Activated CD8-positive, alpha-beta memory T cell treated with anti-CD3 and anti-CD28 coated beads, Interleukin-2, amount 50 U/mL, for 1 hour (primary cell): ENCODE data around the gene KIF4A.
"Not testable (repeated sequence)": the region's sequence is repeated elsewhere in the genome, so short reads cannot be mapped to it uniquely, and the experiment has no call there.

Source experiments
- DNase-seq: peaks from one replicate; pipeline ENCODE4 v3.0.0-alpha.2; 2020; ENCODE audit errors: extremely low read depth

KIF4A gene, protein sequence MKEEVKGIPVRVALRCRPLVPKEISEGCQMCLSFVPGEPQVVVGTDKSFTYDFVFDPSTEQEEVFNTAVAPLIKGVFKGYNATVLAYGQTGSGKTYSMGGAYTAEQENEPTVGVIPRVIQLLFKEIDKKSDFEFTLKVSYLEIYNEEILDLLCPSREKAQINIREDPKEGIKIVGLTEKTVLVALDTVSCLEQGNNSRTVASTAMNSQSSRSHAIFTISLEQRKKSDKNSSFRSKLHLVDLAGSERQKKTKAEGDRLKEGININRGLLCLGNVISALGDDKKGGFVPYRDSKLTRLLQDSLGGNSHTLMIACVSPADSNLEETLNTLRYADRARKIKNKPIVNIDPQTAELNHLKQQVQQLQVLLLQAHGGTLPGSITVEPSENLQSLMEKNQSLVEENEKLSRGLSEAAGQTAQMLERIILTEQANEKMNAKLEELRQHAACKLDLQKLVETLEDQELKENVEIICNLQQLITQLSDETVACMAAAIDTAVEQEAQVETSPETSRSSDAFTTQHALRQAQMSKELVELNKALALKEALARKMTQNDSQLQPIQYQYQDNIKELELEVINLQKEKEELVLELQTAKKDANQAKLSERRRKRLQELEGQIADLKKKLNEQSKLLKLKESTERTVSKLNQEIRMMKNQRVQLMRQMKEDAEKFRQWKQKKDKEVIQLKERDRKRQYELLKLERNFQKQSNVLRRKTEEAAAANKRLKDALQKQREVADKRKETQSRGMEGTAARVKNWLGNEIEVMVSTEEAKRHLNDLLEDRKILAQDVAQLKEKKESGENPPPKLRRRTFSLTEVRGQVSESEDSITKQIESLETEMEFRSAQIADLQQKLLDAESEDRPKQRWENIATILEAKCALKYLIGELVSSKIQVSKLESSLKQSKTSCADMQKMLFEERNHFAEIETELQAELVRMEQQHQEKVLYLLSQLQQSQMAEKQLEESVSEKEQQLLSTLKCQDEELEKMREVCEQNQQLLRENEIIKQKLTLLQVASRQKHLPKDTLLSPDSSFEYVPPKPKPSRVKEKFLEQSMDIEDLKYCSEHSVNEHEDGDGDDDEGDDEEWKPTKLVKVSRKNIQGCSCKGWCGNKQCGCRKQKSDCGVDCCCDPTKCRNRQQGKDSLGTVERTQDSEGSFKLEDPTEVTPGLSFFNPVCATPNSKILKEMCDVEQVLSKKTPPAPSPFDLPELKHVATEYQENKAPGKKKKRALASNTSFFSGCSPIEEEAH

DNA sequence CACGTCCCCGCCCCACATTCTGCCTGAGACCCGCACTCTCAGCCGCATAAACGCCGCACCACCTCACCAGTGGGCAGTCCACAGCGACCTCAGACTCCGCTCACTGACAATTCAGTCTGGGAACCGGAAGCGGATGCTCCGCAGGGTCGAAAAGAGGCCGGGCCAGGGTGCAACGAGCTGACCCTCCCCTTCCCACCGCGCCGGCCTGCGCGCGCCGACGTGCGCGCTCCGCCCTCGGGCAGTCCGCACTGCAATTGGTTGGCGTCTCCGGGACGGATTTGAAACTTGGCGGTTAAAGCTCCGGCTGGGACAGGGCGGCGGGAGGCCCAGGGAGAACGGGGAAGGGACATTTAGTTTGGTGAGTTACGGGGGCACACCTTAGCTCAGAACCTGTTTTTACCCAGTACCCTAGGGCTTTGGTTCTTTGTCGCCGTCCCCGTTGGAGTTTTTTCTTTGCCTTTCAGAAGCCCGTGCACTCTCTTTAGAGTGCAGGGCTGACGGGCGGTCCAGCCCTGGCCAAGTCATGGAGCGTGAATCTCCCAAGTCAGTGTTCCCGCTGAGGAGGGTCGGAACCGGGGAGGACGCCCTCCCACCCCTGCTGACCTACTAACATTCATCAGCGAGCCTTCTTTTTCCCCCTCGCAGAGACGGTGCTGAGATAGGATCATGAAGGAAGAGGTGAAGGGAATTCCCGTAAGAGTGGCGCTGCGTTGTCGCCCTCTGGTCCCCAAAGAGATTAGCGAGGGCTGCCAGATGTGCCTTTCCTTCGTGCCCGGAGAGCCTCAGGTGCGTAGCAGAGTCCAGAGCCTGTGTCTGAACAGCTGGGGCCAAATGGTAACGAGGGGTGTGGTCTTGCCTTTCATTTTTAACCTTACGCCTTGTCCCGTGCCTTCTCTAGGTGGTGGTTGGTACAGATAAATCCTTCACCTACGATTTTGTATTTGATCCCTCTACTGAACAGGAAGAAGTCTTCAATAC is at the start of gene KIF4A, which contains the start of gene PDZD11:
Gene KIF4A (plus strand): TSS at position 312 of the 978 bp plus-strand sequence. CDS start 355 bp downstream, at position 667.
Gene PDZD11 (minus strand): TSS at position 135 of the 978 bp plus-strand sequence. CDS start 586 bp downstream, outside the sequence.
- peak; percentile 16 for DNase-seq

DNA sequence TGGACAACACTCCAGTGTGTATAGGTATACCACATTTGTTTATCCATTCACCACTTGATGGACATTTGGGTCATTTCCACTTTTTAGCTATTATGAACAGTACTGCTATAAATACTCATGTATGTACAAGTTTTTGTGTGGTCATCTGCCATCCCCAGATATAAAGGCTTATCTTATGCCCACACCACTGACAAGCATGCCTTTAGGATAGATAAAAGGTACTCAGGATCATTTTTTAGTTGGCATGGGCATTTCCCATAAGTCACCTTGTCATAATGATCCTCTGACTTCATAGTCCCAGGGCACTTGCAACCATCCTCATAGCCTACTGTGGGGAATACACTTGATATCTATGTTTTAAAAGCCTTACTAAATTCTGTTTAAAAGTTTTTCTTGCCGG is 49.2 kb upstream of the KIF4A start:
- no peak for DNase-seq

DNA sequence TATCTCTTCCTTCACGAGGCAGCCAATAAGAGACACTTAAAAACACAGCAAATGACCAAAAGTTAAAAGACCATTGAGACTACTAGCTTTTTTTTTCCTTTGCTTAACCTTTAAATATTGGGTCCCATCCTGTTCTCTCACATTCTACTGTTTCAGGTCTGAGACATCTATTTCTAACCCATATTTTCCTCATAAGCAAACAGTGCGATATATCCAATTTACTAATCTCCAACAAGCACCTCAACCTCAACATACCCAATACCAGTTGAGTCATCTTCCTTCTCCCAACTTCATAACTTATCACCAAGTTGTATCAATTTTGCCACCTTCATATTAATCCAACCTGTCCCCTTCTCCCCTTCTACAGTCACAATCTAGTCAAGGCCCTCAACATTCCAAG is 48.4 kb upstream of the KIF4A start:
- no peak for DNase-seq

DNA sequence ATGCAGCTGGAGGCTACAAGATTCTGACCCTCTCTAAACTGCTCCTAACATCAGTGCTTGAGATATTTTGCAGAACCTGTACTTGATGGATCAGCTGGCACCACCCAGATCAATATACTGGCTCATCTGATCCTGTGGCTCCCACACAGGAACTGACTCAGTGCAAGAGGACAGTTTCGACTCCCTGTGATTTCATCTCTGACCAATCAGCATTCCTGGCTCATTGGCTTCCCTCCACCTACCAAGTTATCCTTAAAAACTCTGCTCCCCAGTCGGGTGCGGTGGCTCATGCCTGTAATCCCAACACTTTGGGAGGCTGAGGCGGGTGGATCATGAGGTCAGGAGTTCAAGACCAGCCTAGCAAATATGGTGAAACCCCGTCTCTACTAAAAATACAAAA is 46.3 kb upstream of the KIF4A start:
- not testable (repeated sequence) for DNase-seq

DNA sequence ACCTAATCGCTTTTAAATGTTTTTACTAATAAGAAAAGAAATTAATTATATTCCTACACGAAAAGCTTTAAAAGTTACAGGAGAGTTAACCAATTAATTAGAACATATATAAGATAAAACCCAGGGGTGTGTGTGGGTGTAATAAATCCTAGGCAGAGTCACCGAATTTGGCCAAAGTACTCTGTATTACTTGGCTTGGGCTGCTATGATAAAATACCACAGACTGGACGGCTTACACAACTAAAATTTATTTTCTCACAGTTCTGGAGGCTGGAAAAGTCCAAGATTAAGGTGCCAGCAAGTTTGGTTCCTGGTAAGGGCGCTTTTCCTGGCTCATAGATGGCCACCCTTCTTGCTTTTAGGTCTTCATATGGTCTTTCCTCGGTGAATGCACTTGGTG is 45.0 kb upstream of the KIF4A start:
- DNase-seq, result no peak

DNA sequence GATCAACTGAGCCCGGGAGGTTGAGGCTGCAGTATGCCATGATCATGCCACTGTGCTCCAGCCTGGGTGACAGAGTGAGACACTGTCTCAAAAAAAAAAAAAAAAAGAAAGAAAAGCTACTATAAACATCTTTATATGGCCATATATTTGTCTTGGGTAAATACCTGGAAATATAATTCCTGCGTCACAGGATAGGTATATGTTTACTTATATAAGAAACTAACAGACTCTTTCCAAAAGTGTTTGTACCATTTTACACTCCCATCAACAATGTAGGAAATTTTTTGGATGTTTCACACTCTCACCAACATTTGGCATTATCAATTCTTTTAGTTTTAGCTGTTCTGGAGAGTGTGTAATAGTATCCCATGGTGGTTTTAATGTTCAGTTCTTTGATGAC is 42.7 kb upstream of the KIF4A start:
- DNase-seq, result no peak

DNA sequence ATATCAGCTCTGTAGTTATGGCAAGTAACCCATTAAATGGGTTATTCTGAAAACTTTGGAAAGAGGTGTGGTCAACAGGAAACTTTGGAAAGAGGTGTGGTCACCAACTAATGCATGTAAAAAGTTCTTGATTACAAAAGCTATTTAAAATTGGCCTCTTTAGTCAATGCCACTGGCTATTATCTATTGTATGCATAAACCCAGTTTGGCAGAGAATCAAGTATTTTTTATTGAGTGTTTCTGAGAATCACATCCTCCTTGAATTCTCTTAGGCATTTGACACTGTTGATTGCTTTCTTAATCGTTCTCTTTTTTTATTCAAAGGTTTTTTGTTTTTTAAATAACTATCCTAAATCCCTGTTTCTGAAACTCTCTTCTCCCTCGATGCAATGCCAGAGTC is 37.4 kb upstream of the KIF4A start:
- DNase-seq, result no peak

DNA sequence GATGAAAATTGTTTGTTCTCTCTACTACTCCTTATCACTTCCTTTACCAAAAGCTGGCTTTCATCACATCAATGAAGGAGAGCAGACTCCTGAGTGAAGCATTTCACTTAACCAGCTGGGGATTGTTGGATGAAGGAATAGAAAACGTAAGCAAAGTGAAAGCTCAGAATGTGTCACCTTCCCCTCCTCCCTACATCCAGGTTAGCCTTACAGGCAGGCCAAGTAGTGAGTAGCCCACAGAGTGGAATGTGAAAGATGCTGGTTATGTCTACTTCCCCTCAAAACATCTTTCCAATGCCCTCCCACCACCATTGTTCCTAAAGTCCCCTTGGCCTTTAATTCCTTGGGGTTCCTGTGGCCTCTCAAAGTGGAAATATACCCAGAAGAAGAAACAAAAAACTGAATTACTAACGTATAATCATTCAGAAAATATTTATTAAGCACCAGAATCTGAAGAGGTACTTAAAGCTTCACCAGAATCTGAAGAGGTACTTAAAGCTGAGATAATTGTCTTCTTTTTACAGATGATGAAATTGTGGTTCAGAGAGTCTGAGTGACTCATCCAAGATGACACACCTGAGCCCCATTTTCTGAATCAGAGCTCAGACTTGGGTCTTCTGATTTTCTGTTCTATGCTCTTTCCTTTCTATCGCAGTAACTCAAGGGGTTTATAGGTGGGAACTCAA is 36.4 kb upstream of the KIF4A start:
- no peak for DNase-seq

DNA sequence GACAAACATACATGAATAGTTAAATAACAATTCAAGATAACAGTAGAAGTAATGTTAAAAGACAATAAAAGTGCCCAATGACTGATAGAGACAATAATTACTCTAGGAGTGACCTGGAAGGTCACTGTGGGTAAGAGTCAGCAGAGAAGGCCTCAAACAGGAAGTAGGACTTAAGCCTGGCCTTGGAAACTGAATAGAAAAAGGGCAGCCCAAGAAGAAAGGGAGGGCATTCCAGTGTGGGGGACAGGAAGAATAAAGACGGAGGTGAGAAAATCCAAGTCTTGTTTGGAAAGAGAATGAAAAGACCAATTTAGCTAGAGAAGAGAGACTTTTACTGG is 35.9 kb upstream of the KIF4A start:
- DNase-seq, result no peak

DNA sequence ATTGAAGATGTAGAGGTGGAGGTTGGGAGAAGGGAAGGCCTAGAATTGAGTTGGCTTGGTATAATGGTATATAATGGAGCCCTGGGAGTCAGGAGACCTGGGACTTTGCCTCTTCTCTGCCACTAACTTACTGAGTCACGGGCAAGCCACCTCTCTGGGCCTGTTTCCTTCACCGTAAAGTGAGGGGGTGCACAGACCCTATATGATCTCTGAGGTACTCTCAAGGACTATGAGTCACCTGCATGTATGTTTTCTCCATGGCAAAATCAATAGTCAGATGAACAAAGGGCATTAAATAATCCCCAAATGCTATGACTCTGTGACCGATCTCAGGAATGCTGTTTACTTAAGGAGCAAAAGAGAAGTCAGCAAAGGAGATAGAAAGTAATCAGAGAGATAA is 35.0 kb upstream of the KIF4A start:
- no peak for DNase-seq

DNA sequence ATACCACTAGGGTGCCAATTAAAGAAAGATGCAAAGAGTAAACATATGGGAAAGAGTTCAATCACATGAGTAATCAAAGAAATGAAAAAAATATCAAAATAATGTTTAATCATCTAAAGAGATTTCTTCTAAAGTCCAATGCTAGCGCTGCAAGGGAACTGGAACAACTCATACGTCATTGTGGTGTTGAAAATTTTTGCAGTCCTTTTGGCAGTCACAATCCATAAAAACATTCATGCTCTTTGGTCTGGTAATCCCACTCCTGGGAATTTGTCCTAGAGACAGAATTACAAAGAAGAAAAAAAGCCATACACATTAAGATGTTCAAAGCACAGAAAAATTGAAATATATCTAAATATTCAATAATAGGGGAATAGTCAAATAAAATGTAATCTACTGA is 34.5 kb upstream of the KIF4A start:
- DNase-seq, result no peak

DNA sequence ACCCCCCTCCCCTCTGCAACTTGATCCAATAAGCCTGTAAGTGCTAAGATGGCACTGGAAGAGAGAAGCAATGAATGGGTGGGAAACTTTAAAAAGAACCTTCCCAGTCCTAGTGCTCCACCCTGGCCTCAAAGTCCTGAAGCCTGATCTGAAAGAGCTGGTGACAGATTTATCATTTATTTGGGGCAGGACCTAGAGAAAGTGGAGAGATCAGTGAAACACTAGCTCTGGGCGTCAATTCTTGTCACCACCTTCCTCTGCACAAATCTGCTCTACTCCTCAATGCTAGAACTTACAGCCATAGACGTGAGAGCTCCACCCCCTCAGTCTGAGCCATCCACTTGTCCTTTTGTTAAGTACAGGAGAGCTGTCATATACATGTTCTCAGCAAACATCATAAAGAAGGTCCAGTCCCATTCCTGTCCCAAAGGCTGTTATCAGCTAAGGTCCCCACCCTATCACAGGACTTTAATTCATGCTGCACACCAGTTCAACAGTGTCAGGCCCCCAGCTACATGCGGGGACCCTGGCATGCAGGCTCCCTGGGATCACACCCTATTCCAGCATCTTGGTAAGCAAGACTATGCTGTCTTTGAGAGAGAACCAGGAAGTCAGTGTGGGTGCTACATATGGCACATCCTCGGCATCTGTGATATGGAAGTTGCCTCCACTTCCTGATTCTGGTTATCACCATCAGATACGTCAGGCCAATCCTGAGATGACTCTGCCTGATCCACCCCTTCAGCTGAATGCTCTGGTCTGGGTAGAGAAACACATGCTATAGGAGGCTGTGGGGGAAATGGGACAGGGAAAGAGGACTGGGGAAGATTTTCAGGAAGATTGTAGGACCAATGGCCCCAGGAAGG is 32.2 kb upstream of the KIF4A start:
- no peak for DNase-seq

DNA sequence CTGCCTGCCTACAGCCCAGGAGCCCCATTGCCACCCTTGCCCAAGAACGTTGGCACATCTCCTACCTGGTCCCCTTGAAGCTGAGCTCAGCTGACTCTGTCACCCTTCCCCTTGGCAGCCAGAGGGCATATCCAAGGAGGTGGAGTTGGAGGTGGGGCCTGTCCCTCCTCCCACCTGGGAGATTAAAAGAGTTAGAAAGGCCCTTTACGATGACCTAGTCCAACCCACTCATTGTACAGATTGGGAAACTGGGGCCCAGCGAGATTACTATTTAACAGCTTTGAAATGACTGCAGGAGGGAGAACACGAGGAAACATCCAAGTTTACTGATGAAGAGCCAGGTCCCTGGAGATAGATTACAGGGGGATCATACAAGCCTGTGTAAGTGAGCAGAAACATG is 29.8 kb upstream of the KIF4A start, which contains the start of gene P2RY4:
Gene P2RY4 (minus strand): TSS at position 101 of the 400 bp plus-strand sequence. CDS start 580 bp downstream, outside the sequence.
- DNase-seq, result no peak

DNA sequence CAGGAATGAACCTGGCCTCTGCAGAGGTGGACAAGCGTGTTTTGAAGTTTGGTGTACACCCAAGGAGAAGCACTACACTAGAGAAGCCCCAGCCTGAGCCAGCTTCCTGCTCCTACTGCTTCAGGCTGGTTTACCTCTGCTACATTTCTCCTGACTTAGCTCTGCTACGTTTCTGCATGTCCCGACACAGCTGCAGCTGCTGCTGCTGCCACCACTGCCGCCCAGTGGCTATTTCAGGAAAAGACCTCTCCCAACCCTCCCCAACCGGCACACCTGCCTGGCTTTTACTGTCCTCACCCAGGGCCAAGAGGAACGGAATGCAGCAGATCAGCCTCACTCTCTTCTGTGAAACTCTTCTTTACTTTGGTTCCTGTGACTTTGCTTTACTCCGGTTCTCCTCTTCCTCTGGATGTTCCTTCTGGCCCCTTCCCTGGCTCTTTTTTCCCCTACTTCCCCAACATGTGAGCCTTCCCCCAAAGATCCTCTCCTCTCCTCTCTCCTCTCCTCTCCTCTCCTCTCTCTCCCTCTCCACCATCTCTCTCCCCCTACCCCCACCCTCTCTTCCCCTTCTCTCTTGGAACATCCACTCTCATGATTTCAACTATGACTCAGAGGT is 26.8 kb upstream of the KIF4A start:
- DNase-seq, result no peak

DNA sequence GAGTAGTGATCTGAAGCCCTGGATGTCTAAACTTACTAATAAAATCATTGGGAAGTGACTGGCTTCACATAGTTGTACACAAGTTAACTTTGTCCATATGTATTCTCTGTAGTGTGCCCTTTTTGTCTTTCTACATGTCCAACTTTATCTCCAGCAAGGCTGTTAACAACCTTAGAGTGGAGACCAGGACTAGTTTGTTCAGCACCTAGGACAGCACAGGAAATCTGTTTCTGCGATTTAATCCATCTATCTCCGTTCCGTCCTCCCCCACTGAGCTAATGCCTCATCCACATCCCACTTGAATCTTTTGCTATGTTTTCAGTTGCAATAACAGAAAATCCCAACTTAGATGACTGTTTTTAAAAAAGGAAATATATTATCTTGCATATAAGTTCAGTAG is 25.1 kb upstream of the KIF4A start:
- no peak for DNase-seq

DNA sequence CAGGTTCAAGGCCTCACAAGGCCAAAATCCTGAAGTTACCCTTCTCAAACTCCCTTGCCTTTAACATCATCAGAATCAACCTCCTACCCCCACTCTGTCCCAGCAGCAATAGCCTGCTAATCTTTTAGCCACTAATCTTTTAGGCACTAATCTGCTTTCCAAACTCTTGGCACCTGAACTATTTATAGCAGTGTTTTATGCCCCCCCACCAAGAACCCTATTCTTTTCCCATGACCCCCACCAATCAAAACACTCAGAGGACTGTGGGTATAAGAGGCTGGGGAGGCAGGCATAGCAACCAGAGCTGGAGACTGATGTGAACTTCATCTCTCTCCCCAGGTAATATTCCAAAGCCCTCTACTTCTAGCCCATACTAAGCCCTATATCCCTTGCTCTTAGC is 21.9 kb upstream of the KIF4A start, which contains the start of gene ARR3:
Gene ARR3 (plus strand): TSS at position 301 of the 400 bp plus-strand sequence. CDS start 1,052 bp downstream, outside the sequence.
- DNase-seq, result no peak

DNA sequence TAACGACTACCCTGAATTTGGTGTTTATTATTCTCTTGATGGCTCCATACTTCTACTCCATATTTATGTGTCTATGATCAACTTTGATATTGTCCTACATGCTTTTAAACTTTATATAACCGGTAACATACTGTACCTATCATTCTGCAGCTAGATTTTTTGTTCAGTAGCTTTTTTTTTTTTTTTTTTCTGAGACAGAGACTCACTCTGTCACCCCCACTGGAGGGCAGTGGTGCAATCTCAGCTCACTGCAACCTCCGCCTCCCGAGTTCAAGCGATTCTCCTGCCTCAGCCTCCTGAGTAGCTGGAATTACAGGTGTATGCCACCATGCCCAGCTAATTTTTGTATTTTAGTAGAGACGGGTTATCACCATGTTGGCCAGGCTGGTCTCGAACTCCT is 15.9 kb upstream of the KIF4A start:
- DNase-seq, result not testable (repeated sequence)

DNA sequence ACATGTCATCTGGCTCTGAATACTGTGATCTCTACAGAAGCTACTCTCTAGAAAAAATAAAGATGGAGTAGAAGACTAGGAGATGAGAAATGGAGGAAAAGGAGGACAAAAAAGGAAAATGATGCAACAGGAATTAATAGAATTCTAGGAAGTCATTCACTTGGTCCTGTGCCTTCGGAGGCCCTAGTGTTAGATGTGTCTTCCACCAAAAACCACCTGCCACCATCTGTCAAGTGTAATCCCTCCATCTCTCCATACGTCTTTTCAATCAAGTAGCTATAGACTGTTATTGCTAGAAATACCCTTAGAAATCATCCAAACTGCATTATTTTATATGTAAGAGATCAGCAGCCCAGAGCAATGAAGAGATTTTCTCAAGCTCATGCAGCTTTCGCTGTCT is 10.8 kb upstream of the KIF4A start:
- DNase-seq, result no peak

DNA sequence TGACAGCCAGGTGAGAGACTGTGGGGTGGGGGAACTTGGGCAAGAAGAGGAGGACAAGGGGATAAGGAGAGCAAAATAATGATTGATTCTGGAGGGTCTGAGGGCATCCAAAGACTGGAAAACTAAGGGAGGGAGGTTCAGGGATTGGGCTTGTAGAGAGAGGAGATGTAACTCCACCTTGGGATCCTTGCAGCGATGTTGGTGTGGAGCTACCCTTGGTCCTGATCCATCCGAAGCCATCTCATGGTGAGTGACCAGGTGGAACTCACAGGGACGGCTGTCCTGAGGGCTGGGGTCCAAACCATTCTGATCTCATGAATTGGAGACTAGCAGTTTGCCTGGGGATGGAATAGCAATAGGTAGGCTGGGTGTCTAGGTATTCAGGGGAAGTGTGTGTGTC is 9.3 kb upstream of the KIF4A start:
- DNase-seq, result no peak
